KG1 (cell line): ENCODE measurements around the gene RXFP3.
"Not testable (repeated sequence)": the region's sequence is repeated elsewhere in the genome, so short reads cannot be mapped to it uniquely, and the experiment has no call there.

Source experiments
- DNase-seq: peaks from one replicate; lab custom pipeline; 2025; lab: John Stamatoyannopoulos, UW

Gene RXFP3, protein sequence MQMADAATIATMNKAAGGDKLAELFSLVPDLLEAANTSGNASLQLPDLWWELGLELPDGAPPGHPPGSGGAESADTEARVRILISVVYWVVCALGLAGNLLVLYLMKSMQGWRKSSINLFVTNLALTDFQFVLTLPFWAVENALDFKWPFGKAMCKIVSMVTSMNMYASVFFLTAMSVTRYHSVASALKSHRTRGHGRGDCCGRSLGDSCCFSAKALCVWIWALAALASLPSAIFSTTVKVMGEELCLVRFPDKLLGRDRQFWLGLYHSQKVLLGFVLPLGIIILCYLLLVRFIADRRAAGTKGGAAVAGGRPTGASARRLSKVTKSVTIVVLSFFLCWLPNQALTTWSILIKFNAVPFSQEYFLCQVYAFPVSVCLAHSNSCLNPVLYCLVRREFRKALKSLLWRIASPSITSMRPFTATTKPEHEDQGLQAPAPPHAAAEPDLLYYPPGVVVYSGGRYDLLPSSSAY

DNA sequence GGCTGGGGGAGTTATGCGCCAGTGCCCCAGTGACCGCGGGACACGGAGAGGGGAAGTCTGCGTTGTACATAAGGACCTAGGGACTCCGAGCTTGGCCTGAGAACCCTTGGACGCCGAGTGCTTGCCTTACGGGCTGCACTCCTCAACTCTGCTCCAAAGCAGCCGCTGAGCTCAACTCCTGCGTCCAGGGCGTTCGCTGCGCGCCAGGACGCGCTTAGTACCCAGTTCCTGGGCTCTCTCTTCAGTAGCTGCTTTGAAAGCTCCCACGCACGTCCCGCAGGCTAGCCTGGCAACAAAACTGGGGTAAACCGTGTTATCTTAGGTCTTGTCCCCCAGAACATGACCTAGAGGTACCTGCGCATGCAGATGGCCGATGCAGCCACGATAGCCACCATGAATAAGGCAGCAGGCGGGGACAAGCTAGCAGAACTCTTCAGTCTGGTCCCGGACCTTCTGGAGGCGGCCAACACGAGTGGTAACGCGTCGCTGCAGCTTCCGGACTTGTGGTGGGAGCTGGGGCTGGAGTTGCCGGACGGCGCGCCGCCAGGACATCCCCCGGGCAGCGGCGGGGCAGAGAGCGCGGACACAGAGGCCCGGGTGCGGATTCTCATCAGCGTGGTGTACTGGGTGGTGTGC is at the start of gene RXFP3:
TSS of gene RXFP3 (plus strand) at position 6 of the 636 bp plus-strand sequence. CDS start at position 361, 355 bp downstream.
- DNase-seq = no peak

DNA sequence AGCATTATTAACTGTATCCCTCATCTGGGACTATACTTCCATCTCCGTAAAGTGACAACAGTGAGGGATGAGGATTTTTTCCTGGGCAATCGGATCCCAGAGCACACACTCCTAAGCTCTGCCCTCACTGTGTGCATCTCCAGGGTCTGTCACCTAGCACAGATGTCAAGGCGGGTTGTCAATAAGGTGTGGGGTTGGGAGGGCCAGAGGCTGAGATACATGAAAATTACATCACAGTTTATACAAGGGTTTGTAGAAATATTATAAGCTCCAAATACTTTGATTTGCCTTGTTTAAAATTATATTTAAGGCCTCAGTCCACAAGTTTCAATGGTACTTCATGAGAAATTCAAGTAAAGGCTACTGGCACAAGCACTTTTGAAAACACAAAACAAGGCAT is 48.9 kb upstream of the RXFP3 start:
- no peak for DNase-seq

DNA sequence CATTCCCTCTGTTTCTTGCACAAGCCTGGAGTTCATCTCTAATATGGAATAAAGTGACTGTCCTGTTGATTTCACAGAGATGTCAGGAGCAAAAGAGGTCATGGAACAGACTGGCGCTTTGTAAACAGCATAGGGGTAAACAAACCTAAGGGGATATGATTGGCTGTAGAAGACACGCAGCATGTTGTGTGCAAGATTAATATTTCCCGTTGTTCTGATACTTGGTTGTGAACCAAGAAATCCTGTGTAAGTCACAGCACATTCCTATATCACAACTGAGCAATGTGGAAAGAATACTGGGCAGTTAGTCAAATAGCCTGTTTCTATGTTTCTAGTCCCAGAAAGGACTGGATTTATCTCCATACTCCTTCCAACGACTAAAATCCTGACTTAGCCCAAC is 47.6 kb upstream of the RXFP3 start:
- no peak for DNase-seq

DNA sequence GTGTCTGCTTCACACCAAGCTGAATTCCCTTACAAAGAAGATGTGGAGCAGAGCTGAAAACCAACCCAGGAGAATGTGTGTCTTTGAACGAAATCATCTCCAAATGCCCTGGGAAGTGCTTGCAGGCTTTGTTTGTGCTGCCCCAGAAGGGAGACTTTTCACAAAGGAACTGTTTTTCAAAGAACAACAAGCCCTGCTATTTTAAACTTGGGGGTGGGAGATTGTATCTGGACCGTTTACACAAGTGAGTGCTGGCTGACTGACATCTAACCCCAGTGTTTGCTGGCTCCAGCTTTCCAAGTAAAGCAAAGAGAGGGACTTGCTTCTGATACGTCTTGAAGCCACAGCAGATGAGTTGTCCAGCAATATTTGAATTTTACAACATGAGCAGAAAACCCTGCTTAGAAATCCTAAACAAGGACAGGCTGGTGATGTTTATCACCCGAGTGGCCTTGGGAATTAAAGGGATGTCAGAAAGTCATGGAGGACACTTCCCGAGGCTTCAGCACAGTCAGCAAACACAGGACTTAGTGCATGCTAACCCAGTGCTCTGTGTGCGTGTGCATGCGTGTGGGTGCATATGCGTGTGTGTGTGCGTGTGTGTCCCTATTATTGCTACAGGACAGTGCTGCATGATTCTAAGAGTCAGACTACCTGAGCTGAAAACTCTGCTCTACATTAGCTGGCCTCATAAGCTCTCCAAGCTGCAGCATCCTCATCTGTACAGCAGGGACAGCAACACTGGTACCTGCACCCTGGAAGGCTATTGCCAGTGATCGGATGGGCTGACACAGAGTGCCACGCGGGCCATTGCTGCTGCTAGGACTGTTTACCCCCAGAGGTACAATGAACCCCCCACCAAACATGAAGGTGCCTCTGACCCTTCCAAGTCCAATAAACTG is 45.8 kb upstream of the RXFP3 start:
- no peak for DNase-seq

DNA sequence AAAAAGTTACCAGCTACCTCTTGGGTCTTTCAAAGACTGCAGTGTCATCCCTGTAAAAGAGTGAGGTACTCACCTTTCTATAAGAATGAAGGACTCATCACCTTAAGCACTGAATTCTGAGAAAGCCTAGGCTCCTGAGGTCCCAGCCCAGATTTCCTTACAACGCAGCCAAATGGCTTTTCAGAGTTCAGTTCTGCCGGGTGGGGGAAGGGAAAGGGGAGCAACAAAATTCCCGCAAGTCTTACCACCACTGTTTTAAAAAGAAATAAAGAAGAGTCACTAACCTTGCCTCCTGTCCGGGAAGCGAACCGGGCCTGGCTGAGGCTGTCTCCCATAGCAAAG is 44.8 kb upstream of the RXFP3 start:
- DNase-seq = no peak

DNA sequence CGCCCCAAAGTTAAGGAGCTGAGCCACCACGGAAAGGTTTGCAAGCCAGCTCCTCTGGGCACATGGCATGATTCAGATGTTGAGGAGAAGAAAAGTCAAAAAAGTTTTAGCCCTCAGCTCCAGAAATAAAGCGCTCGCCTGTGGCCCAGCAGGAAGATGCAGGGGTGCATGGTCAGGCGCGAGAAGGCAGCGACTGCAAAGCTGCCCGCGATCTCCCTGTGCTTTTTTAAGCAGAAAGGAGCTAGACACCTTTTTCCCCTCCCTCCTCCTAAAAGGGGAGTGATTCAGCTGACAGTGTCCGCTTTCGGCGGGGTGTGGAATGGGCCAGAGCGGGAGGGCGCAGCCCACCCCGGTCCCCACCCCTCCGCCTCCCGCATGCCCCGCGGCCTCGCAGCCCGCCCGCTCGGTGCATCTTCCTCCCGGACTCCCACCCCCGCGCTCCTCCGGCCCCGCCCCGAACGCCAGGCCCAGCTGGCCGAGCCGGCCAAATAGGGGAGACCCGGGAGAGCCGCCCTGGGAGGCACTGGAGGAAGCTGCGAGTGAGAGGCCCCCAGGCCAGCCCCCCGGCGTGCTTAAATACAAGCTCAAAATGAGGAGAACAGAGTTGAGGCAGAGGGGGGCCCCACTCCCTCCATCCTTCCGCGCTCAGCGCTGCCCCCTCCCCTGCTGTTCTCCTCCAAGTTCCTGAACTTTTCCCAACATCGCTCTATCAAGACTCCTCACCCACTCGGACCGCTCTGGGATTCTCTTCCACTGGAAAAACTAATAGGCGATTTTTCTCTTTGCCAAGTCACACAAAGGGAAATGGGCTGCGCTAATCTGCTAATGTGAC is 44.2 kb upstream of the RXFP3 start, which contains the start of gene ADAMTS12:
TSS of gene ADAMTS12 (minus strand) at position 203 of the 832 bp plus-strand sequence. CDS start at position 69, 134 bp downstream.
- DNase-seq = no peak

DNA sequence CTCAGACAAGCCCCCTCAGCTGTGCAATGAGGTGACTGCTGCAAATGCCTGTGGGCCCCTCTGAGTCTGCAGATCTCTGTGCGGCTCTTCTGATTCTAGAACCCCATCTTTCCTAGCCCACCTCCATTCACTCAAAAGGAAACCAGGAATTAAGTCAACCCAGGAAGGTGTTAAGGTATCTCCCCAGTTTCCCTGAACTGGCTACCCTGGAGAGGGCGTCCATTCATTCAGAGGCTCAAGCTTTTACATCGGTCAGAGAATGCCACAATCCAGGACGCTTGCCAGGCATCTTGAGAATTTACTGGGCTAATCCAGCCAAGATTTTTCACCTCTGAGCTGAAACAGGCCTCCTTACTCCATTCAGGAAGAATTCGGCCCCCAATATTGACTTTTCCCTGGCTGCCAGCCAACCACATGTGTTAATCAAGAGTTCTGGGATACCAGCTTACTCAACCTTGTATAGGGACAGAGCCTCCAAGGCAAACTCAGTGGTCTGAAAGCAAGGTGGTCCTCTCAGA is 43.5 kb upstream of the RXFP3 start:
- no peak for DNase-seq

DNA sequence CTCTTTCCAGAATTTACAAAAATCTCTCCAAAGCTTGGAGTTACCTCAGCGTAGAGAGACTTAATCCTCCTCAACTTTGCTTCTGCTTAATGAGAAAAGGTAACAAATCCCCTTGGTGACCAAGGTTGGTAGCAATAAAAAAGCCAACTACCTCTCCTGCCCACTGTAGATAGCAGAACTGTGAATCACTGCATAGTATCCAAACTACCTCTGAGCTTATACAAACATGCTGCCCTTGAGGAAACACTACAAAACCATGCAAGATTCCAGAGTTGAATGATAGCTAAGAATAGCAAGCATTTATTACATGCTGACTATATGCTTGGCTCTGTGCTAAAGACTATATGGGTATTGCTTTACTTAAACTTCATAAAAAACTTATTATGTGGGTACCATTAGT is 41.6 kb upstream of the RXFP3 start:
- DNase-seq = no peak

DNA sequence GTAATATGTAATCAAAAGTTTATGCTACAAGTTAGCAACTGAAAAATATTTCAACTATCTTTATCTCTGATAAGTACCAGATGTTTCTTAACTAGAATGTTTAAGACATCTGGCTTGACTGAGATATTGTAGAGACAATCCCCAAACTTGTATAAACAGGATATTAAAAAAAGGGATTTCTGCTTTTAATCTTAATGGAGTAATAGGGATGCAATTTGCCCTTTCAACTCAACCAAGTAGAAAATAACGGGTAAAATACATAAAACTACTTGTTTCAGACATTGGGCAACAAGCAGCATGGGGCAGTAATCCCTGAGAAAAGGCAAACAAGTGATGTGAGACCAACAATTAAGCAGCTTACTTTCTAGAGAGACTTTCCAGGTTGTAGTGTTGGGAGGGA is 35.0 kb upstream of the RXFP3 start:
- no peak for DNase-seq

DNA sequence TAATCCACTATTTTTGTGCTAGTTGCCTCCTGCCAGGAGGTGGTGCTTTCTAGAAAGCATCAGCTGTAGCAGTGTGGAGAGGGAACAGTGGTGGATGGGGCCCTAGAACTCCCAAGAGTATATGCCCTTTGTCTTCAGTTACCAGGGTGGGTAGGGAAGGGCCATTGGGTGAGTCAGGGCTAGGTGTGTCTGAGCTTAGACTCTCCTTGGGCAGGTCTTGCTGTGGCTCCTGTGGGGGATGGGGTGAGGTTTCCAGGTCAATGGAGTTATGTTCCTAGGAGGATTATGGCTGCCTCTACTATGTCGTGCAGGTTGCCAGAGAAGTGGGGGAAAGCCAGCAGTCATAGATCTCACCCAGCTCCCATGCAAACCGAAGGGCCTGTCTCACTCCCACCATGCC is 33.1 kb upstream of the RXFP3 start:
- DNase-seq = no peak

DNA sequence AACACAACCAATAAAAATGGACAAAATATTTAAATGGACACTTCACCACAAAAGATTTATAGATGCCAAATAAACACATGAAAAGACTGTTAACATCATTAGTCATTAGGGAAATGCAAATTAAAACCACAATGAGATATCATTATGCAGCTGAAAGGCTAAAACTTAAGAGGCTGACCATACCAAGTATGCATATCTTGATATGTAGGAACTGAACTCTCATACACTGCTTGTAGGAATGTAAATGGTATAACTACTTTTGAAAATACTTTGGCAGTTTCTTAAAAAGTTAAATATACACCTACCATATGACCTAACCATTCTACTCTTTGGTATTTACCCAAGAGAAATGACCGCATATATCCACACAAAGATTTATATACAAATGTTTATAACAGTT is 30.8 kb upstream of the RXFP3 start:
- DNase-seq = no peak

DNA sequence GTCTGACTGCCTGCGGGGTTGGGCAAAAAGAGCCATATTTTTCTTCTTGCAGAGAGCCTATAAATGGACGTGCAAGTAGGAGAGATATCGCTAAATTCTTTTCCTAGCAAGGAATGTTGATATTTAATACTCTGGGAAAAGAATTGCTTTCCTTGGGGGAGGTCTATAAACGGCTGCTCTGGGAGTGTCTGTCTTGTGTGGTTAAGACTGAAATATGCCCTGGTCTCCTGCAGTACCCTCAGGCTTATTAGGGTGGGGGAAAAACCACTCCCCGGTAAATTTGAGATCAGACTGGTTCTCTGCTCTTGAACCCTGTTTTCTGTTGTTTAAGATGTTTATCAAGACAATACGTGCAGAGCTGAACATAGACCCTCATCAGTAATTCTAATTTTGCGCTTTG is 29.9 kb upstream of the RXFP3 start:
- DNase-seq = not testable (repeated sequence)

DNA sequence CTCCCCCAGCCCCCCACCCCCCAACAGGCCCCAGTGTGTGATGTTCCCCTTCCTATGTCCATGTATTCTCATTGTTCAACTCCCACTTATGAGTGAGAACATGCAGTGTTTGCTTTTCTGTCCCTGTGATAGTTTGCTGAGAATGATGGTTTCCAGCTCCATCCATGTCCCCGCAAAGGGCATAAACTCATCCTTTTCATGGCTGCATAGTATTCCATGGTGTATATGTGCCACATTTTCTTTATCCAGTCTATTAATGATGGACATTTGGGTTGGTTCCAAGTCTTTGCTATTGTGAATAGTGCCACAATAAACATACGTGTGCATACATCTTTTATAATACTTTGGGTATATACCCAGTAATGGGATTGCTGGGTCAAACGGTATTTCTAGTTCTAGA is 21.3 kb upstream of the RXFP3 start:
- not testable (repeated sequence) for DNase-seq

DNA sequence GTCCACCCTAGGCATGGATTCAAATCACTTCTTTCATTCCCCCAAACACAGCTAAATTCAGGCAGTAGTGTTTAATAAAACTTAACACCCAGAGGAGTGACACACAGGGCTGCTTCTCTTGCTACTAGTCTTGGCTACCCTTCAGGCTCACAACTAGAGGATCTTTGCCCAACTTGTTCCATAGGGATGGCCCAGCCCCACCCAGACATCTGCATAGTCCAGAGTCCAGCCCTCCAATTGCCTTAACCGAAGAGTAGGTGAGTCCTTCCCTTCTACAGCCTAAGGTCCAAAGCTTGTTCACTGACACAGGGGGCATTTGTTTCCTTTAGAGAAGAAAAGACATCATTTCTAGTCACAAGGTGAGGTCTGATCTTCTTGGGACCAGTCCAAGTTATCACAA is 15.2 kb upstream of the RXFP3 start:
- DNase-seq = no peak

DNA sequence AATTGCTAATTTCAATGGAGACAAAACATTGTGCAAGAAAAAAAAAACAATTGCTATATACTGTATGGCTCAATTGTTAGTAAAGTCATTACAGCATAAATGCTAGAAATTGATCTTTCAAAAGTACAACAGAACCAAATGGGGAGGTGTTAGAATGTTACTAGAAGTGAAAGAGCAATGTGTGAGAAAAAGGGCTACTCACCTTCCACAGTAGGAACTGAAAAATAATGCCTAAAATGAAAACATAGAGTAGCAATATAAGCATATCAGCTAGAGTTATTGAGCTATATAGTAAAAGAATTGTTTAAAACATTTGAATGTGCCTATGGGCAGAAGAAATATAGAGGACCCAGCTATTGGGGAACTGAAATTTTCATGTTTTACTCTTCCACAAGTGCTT is 10.9 kb upstream of the RXFP3 start:
- no peak for DNase-seq

DNA sequence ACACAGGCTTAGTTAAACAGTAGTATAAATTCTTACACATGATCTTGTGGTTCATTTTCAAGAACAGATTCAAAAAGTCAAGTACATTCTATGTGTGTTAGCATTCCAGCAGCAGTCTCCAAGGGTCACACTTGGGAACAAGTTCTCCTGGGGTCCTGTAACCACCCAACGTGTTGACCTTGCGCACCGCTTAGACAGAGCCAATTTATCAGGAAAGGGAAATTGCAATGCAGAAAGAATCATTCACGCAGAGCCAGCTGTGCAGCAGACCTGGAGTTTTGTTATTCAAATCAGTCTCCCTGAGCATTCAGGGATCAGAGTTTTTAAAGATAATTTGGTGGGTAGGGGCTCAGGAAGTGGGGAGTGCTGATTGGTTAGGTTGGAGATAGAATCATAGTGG is 8.5 kb upstream of the RXFP3 start:
- no peak for DNase-seq

DNA sequence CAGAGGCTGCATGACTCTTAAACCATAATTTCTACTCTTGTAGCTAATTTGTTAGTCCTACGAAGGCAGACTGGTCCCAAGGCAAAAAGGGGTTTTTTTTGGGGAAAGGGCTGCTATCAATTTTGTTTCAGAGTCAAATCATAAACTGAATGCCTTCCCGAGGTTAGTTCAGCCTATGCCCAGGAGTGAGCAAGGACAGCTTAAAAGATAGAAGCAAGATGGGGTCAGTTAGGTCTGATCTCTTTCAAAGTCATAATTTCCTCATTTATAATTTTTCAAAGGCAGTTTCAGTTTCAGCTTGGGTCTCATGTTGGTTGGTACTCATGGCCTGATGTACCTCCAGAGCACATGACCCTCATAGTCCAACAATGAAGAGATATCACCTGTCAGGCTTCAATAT is 7.9 kb upstream of the RXFP3 start:
- no peak for DNase-seq

DNA sequence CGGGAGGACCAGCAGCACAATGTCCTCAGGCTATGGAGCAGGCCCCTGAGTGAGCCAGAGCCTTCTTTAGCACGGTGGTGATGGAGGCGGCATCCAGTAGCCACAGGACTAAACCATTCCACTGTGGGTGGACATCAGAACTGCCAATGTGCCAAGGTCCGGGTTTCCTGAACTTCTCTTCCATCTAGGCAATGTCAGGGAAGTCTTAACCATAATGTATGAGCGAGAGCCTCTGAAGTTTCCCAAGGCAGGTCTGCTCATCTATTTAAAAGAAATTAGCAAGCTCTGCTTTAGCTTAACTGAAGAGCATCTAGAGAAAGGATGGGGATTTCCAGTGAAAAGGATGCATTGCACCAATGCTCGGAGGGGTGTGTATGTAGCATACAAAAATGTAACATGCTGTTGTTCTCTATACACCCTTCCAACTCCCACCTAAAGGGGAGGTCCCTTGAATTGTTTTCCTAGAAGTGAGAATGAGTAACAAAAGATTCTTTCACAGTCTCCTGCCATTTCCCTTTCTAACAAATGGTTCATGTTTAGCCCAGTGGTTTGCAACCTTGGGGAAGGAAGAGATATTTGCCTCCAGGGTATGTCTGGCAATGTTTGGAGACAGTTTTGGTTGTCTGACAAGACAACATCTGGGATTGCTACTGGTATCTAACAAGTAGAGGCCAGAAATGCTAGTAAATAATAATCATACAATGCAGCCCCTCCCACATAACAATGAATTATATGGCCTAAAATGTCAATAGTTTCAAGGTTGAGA is 6.1 kb upstream of the RXFP3 start:
- DNase-seq = no peak

DNA sequence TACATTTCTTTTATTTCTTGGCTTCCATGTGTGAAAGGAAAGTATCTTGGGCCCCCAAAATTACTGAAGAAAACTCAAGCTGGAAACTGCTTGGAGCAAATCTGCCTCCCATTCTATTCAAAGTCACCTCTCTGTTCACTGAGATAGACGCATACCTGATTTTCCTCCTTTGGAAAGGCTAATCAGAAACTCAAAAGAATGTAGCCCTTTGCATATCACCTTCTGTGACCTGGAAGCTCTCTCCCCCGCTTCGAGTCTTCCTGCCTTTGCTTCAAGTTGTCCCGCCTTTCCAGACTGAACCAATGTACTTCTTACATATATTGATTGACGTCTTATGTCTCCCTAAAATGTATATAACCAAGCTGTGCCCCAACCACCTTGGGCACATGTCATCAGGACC is 5.0 kb upstream of the RXFP3 start:
- DNase-seq = no peak

DNA sequence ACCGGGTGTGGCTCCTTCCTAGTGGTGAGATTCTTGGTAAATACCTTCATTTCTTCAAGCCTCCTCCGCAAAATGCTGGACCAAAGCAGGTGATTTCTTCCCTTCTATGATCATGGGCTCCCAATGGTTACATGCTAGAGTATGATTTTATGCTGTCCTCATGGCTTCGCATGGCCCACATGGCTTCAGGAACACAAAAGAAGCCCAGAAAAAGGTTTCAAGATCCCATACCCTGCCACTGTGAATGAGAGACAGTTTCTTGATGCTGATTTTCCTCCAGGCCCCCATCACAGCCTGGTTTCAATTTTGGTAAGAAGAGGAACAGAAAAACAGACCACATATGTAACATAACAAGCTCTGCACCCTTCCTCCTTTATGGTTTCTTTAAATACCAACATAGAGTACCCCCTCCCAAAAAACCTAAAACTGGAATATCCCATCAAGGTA is 2.4 kb upstream of the RXFP3 start:
- DNase-seq = no peak

DNA sequence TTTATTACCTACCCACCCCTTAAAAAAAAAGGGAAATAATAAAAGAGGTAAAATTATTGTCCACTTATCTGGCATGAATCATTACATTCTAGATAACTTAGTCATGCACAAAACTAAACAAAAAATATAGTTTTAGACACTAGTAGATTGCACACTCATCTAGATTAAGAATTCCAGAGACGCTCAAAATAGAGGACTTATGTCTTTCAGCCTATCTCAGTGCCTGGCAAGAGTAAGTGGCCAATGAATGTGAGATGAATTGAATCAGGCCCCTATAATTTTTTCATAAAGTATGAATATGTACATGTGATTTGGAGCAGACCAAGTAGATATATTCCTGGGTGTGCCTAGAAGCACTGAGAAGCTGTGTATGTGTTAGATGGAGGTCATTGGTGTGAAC is 2.0 kb upstream of the RXFP3 start:
- DNase-seq = no peak
